Endothelial cell of umbilical vein (primary cell): Measurements from ENCODE around the gene CXCL3.

Experiments
- CTCF ChIP-seq, 2 donors: IDR thresholded peaks; 1 replicate in 1 of 2; 2 replicates in 1 of 2; pipeline ENCODE4 v1.5.1; 2011; ENCODE audit warnings: low read length in 2 of 2, mild to moderate bottlenecking in 2 of 2, moderate library complexity in 2 of 2, control low read depth in 1 of 2, inconsistent platforms in 1 of 2, low read depth in 1 of 2; ENCODE audit not compliant: insufficient read depth in 1 of 2; ENCODE audit errors: extremely low read depth in 1 of 2
- EZH2 ChIP-seq: IDR thresholded peaks from 2 replicates; pipeline ENCODE4 v1.6.1; 2012; ENCODE audit warnings: borderline replicate concordance, low read depth, mild to moderate bottlenecking, moderate library complexity, low read length, inconsistent platforms; ENCODE audit not compliant: severe bottlenecking
- FOS ChIP-seq: IDR thresholded peaks from 2 replicates; pipeline ENCODE4 v1.6.1; 2011; ENCODE audit warnings: mild to moderate bottlenecking, low read length, moderate library complexity, borderline replicate concordance; ENCODE audit not compliant: insufficient read depth
- GATA2 ChIP-seq: IDR thresholded peaks from 2 replicates; pipeline ENCODE4 v1.7.0; 2011; ENCODE audit warnings: low read depth, mild to moderate bottlenecking, moderate library complexity, mixed read lengths, low read length; ENCODE audit not compliant: insufficient read length, insufficient read depth
- JUN ChIP-seq: IDR thresholded peaks from 2 replicates; pipeline ENCODE4 v1.6.1; 2011; ENCODE audit warnings: borderline replicate concordance, low read depth; ENCODE audit not compliant: insufficient read length, insufficient read depth
- MAX ChIP-seq: IDR thresholded peaks from 2 replicates; pipeline ENCODE4 v1.6.1; 2011; ENCODE audit not compliant: insufficient read depth, insufficient read length
- MYC ChIP-seq: IDR thresholded peaks from one replicate; pipeline ENCODE4 v1.6.1; 2011; ENCODE audit warnings: mild to moderate bottlenecking, low read depth, low read length
- POLR2A ChIP-seq: IDR thresholded peaks from 2 replicates; pipeline ENCODE4 v1.6.1; 2012; ENCODE audit warnings: low read depth, mild to moderate bottlenecking, control low read depth, low read length
- POLR2AphosphoS5 ChIP-seq: IDR thresholded peaks from 2 replicates; pipeline ENCODE4 v1.6.1; 2012; ENCODE audit warnings: low read depth, mild to moderate bottlenecking, control low read depth, low read length, moderate library complexity; ENCODE audit not compliant: insufficient read depth

- TF ChIP-seq EZH2 (no peak), POLR2A (no peak), CTCF (IDR thresholded peaks at IDR 0.05; ENCODE audit: extremely low read depth in 1 of 2, insufficient read depth in 1 of 2, low read depth in 1 of 2, low read length in 2 of 2) (no peak), POLR2AphosphoS5 (no peak), MYC (no peak), MAX (no peak), JUN (no peak), FOS (no peak), GATA2 (no peak)
Measured at GRCh38 chr4:73989031-73989430, 49.5 kb downstream of the CXCL3 start.
